ENCODE data around the gene CABP5.

DNA sequence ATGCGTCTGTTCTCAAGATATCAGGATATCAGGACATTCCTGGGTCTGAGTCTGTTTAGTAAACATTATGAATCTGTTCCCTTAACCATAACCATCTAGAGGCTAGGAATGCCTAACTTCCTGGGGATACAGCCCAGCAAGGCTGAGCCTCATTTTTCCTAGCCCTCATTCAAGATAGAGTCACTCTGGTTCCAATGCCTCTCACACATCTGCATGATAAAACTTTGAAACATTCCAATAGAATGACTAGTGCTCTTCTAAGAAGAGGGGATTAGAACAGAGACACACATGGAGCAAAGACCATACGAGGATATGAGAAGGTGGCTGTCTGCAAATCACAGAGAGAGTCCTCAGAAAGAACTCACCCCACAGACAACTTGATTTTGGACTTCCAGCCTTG, 20.6 kb upstream of the CABP5 start:
- TF ChIP-seq CTCF (conservative IDR thresholded peaks at IDR 0.05; ENCODE audit: low read depth, low read length) (no peak), EZH2phosphoT487 (IDR thresholded peaks at IDR 0.05; ENCODE audit: borderline replicate concordance, low read length) (no peak), EZH2 (IDR thresholded peaks at IDR 0.05; ENCODE audit: low read length, unreplicated experiment) (no peak)
